Esophagus mucosa (tissue), 1 donor: ENCODE measurements around the gene EFCAB14. TPM values are rescaled to one million over a fixed set of nuclear protein-coding genes. Genes with fewer than 3 reads are reported as not detected.
"Not testable (repeated sequence)": the region's sequence is repeated elsewhere in the genome, so short reads cannot be mapped to it uniquely, and the experiment has no call there.

Experiments used
- ATAC-seq: fragments of 200-7000 bp; cut with Tn5 transposase; one replicate; pipeline ENCODE4 v1.9.1; 2020
- total RNA-seq: library from RNA; stranded (reverse); gene quantifications from one replicate; pipeline ENCODE4 v1.2.4, GENCODE V29; 2023
- donor health status: DM: yes; HTN: yes; CAD: no.

Gene EFCAB14
- total RNA-seq, 1 donor from 2014 or later, result 63.6 TPM

DNA sequence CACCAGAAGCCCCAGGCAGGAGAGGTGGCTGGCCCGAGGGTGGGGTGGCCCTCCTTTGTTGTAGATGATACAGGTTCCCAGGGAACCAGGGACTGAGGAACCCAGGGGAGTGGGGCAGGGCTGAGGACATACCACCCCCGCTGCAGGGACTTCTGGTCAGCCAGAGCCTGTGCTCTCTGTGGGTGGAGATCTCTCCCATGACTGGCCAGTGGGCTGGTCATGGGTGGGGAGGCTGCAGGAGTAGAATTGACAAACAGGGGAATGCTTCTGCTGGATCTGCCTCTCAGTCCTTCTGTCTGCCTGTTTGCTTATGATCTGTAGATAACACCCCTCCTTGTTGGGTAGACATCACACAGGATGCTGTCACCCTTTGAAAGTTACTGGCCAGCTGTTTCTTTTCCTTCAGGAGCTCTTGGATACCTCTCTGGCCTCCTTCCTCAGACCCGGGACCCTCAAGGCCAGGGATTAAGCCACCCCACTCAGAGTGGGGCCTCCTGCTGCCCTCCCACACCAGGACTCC lies 2.8 kb upstream of the EFCAB14 start:
- ATAC-seq, result no peak

DNA sequence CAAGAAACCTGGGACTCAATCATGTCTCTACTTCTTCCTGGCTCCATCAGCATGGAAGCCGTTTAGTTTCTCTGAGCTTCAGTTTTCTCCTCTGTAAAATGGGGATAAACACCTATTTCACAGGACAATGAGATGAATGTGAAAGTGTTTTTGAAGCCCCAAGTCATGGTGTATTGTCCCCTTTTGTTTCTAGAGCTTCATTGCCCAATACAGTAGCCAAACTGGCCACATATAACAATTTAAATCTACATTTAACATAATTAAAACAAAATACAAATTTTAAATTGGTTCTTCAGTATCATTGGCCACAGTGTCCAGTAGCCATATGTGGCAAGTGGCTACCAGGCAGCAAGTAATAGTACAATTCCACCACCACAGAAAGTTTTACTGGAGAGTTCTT lies 2.3 kb upstream of the EFCAB14 start:
- no peak for ATAC-seq

DNA sequence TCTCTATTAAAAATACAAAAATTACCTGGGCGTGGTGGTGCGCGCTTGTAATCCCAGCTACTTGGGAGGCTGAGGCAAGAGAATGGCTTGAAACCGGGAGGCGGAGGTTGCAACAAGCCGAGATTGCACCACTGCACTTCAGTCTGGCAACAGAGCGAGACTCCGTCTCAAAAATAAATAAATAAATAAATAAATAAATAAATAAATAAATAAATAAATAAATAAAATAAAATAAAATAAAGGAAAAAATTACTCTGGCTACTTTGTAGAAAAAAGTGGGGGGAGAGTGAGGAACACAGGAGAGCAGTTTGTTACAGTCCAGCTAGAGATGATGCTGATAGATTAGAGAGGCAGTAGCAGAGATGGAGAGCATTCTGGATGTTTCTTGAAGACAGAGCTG lies 1.4 kb upstream of the EFCAB14 start:
- not testable (repeated sequence) for ATAC-seq

DNA sequence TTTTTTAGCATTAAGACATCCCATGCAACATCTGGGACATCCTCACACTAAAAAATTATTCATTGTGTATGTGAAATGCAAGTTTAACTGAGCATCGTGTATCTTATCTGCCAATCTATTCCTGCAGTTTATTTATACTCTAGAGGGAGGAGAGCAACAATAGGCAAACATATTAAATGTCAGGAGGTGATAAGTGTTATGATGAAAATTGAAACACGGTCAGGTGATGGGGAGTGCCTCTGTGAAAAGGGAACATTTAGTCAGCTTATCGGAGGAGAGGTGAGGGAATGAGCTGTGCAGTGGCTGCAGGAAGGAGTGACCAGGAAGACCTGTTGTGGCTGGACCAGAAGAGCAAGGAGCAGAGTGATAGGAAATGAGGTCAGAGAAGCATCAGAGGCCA lies 775 bp upstream of the EFCAB14 start:
- peak; percentile 74 for ATAC-seq

DNA sequence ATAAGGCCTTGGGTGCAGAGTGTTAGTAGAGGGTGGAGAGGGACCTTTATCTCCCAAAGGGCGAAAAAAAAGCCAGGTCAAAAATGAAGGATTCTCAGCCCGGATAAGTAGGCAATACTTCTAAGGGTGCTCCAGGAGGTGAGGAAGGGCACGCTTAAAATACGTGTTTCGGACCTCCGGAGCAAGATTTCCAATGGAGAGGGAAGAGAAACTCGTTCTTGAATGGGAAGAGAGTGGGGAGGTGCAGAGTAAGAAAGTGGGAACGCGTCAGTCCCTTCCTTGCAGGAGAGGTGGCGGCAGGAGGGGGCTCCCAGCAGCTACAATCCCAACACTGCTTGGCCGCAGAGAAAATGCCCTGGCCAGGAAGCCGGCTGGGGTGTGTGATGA lies 581 bp downstream of the EFCAB14 start:
- ATAC-seq, result no peak

DNA sequence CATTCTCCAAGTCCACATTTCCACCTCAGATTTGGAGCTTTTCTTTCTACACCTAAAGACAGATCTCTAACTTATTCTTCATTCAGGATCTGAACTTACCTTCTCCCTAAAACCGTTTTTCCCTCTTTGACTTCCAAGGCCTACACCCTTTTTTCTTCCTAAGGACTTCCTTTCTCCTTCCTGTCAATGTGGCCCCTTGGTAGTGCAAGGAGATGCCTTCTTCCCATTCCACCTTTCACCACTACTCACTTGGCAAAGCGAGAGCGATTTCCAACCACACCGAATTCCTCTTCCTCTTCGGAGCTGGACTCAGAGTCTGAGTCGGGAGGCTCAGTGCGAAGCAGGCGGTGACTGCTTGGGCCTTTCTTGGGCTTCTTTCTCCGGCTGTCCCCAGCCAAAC lies 1.3 kb downstream of the EFCAB14 start:
- ATAC-seq, result no peak

DNA sequence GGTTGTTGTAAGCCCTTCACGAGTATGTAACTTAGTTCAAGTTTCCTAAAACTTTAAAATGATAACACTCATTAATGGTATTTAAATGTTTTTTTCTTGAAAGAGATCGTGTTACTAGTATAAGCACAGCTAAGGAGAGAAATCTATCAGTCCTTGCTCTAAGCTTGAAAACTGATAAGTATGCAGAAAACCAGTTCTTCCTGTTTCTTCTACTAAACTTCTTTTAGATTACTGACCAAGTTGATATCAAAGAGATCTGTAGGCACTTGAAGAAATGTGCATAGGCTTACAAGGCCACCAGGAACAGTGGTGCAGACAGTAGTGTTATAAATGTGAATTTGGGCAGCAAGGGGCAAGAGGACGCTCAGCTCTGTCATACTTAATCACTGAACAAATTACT lies 3.9 kb downstream of the EFCAB14 start:
- no peak for ATAC-seq

DNA sequence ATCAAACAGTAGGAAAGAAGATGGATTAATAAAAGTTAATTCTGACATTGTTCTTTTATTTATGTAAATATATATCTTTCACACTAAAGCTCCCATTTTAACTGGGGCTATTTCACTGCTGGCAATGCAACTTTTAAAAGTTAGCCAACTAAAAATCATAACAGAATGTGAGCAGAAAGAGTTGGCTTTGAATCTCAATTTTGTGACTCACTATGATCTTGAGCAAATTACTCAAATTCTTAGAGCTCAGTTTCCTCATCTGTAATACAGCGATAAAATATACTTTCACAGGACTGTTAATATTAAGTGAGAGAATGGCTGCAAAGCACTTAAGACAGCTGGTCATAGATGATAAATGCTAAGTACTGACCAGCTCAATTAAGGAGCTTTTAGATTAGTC lies 10.8 kb downstream of the EFCAB14 start:
- ATAC-seq, result no peak

DNA sequence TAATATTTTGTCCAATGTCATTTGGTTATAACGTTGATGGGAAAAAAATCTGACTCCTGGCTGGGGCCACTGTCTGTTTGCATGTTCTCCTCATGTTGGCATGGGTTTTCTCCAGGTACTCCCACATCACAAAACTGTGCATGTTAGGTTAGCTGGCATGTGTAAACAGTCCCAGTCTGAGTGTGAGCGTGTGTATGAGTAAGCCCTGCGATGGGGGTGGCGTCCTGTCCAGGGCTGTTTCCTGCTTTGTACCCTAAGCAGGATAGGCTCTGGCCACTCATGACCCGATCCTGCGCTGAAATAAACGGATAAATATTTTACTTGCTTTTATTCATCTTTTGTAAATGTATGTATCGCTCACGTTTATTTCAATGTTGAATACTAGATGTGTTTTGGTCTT lies 13.5 kb downstream of the EFCAB14 start:
- no peak for ATAC-seq

DNA sequence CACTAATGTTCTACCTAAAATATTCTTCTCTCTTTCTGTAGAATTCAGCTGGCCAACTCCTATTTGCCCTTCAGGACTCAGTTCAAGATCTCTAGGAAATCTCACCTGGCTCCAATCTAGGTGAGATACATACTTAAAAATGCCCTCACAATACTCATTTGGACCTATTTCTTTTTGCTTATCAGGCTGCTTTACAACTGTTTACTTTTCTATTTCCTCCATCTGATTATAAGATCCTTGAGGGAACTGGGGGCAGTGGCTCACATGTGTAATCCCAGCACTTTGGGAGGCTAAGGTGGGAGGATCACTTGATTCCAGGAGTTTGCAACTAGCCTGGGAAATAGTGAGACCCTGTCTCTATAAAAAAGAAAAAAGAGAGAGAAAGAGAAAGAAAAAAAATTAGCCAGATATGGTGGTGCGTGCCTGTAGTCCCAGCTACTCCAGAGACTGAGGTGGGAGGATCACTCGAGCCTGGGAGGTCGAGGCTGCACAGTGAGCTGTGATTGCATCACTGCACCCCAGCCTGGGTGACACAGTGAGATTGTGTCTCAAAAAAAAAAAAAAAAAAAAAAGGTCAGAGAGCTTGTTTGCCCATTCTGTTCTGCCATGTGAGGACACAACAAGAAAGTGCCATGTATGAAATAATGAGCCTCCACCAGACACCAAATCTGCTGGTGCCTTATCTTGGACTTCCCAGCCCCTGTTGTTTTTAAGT lies 14.8 kb downstream of the EFCAB14 start:
- ATAC-seq, result no peak

DNA sequence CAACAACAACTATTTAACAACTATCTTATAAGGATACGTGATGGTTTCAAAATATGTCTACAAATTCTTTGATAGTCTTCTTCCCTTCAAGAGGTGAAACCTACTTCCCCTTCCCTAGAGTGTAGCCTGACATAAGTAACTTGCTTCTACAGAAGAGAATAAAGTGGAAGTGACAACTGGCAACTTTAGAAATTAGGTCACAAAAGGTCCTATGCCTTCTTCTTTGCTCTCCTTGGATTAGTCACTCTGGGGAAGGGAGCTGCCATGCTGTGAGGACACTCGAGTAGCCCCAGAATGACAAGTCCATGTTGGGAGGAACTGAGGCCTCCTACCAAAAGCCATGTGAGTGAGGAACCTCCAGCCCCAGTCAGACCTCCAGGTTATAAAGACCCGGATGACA lies 19.2 kb downstream of the EFCAB14 start:
- no peak for ATAC-seq

DNA sequence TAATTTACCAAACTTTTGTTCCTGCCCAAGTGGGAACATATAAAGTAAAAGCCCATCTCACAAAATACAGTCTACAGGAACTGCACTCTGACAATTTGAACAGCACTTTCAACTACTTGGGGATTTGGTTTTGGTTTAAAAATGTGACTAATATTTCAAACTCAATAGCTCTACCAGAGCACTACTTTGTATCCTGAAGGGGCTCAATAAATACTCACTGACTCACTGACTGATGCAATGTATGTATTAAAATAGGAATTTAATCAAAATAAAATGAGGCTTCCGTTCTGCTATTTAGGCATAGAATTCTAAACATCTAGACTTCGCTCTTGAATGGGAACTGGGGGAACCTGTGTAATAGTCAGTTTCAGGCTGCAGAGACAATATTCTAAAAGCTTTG lies 21.9 kb downstream of the EFCAB14 start:
- ATAC-seq, result no peak

DNA sequence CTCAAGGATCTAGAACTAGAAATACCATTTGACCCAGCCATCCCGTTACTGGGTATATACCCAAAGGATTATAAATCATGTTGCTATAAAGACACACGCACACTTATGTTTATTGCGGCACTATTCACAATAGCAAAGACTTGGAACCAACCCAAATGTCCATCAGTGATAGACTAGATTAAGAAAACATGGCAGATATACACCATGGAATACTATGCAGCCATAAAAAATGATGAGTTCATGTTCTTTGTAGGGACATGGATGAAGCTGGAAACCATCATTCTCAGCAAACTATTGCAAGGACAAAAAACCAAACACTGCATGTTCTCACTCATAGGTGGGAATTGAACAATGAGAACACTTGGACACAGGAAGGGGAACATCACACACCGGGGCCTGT lies 24.2 kb downstream of the EFCAB14 start:
- ATAC-seq, result not testable (repeated sequence)

DNA sequence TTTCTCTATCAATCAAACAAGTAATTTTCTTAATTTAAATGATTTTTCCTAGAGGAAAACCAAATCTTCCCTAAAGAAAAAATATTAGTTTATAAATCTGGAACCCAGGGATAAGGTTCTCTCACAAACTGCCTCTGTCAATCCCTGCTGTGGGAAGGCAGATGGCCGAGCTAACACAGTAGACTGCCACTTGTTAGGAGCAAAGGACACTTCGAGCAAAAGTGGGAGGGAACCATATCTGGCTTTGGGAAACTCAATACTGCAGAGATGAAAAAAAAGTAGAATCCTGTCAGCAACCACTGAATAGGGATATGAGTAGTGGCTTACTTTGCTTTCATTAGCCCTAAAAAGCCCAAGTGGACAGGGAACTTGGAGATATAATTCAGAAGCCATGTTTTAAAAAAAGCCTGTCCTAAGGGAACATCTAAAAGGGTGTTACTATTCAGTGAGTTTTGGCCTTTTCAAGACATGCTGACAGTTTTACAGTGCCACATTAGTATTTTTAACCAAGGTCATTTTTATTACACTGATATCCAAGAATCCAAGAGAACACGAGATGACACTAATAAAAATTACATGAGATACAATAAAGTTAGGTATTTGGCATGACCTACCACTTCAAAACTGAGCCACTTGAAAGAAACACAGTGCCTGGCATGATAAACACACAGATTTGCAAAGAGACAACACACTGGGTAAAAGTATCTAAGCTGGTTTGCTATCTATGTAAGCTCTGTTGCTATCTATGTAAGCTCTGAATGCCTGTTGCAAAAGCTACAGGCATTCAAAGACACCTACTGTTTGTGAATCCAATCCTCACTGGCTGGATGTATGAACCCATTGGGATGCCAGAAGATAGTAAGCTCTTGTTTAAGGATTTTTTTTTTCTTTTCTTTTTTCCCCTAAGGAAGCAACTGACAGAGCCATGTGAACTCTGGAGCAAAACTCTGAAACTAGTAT lies 25.8 kb downstream of the EFCAB14 start:
- no peak for ATAC-seq

DNA sequence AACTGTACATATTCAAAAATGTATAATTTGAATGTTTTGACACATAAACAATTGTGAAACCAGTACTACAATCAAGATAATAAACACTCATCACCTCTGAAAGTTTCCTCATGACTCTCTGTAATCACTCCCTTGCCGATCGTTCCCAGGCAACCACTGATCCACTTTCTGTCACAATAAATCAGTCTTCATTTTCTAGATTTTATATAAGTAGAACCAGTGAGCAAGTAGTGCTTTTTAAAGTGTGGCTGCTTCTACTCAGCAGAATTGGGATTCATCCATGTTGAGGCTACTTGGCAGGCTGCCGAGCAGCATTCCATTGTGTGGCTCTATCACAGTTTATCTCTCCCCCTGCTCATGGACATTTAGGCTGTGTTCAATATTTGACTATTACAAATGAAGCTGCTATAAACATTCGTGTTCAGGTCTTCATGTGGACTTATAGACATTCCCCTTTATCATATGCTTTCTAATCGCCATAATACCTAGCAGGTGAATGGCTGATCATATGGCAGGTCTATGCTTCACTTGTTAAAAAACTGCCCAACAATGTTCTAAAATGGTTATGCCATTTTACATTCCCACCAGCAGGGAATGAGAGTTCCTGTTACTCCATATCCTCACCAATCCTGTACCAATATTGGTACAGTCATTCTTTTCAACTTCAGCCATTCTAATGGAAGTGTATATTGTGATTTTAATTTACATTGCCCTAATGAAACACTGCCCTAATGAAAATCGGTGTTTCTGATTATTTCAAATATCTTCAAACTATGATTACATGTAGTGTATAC lies 26.7 kb downstream of the EFCAB14 start:
- ATAC-seq, result no peak

DNA sequence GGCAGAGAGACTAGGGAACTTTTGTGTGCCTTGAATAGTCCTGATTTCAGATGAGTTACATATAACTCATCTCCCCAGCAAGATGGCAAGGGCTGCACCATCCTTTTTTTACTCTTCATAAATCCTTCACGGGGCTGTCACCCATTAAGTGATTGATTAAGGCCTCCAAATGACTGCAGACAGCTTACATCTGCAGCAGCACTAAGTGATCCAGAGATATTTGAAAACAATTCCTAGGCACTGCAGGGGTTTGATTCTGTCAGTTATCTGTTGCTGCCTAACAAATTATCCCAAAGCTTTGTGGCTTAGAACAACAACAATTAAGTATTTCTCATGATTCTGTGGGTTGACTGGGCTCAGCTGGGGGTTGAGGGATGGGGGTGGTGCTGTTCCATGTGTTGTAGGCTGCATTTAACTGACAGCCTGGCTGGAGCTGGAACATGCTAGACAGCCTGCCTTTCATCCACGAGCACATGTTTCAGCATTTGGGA lies 27.9 kb downstream of the EFCAB14 start:
- no peak for ATAC-seq

DNA sequence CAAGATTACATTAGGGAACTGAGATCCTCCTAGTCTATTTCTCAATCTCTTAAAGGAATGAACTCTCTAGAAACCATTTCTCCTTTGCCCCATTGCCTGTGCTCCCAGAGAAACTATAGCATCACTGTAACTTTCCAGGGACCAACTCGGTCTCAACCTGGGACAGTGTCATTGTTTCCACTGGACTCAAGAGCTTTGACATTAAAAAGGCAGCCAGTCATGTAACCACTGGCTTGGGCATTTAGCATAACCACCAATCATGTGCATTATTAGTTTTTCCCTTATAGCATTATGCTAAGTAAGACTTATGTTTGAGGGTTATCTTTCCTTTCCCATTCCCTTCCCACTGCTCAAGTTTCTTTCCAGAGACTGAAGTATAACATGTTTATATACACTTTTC lies 29.0 kb downstream of the EFCAB14 start:
- ATAC-seq, result no peak

DNA sequence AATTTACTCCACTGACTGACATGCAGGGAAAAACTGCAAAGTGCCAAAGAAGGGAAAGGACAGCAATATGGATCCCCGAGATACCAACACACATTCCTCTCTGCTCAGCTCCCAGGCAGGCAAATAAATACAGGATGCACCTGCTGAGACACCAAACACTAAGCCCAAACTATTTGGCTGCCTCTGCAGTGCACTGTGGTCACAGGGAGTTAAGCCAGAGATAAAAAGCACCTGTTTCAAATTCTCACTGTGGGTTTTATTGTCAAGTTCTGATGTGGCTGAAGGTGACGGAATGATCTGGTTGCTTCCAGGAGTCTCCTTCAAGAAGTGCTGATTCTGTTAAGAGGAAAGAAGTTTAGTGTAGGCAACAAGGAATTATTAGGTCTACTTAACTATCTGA lies 29.6 kb downstream of the EFCAB14 start:
- no peak for ATAC-seq

DNA sequence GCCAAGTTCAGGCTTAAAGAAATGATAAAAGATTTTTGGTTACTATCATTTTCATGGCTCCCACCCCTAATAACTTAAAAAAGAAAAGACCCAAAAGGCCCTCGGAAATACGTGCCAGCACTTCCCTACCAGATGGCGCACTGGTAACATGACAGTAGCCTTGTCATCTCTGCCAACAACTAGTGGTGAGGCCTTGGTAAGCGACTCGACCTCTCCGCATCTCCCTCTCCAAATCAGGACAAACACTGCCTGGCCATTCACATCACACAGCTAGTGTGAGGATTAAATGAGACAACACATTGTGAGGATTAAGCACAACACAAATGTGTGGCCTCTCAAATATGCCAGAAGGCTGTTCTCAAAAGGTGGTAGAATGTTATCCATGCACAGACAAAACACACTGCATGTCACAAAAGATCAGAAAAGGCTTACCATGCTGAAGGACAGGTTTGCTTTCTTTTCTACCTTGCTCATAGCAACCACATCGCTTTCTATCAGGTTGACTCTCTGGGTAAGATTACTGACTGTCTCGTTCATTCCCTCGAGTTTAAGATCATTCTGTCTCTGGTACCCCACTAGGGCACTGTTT lies 30.9 kb downstream of the EFCAB14 start:
- peak; percentile 69 for ATAC-seq

DNA sequence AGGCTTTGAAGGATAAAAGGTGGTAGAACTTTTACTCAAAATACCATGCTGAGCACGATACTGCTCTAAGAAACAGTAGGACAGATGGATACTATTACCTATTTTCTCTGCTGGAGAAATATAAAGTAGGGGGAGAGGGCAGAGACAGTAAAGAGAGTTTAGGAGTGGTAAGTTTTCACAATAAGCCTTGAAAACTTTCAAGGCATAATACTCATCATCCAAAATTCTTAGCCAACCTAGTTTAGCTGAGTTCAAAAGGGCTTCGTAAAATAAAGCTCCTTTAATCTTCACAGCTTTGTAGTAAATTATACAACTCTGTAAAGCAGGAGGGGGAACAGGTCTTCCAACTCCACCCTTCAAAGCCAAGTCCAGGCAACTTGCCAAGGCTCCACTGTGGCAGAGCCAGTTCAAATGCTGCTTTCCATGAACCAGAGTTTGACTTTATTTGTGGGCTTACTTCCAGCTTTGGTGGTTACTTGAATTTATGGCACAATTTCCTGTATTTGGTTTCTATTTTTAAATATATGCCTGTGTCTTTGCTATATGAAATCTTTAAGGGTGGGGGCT lies 31.7 kb downstream of the EFCAB14 start:
- ATAC-seq, result peak; percentile 94

DNA sequence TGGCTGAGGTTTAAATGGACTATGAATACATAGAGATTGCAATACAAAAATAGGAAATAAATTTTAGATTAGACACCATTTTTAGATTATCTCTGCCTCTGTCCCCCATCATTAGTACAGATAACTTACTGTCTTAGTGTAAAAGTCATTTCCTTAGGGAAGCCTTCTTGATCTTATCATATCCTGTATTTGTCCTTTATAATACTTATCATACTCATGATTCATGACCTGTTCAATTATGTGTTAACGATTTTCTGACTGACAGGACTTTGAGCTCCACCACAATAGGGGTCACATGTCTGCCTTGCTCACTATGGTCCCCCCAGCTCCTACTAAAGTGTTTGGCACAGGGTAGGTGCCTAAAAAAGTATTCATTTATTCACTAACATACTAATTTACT lies 32.7 kb downstream of the EFCAB14 start:
- ATAC-seq, result no peak

DNA sequence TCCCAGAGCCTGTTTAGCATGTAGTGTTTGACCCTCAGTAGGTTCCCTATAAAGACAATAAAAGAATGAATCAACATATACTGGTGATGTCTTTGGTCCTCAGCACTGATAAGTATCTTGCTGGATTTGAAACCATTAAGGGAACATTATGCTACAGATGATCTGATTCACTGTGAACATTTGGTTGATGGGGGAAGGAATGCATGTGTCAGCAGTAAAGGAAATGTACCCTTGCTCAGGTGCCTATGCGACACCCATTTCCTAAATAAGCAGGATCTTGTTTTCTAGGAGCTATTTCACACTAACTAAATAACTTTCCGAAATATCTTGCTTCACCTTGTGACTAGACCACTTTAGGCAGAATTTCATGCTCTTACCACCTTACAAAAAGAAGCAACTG lies 34.2 kb downstream of the EFCAB14 start:
- ATAC-seq, result no peak
